Nasal cavity respiratory epithelium epithelial cell of viscerocranial mucosa (primary cell): ENCODE data around the gene CT47A7. TPM values are rescaled to one million over a fixed set of nuclear protein-coding genes. Genes with fewer than 3 reads are reported as not detected.

Experiments
- total RNA-seq: library from RNA; depleted of rRNA; stranded (reverse); fragments of >200 nt; gene quantifications from 2 replicates; pipeline ENCODE4 v1.2.3, GENCODE V29; 2014

CT47A7 gene
- total RNA-seq, result not detected in 2 replicates

GRCh38 chrX:120956500-120956899, at the start of gene CT47A7:
Gene CT47A7 (minus strand): TSS chrX:120956600. CDS start chrX:120956345, 255 bp downstream.

GRCh38 chrX:120985660-120986059, 29.3 kb upstream of the CT47A7 start, which contains the start of gene CT47A1:
Gene CT47A1 (minus strand): TSS chrX:120985760. CDS start chrX:120985529, 231 bp downstream.

Other genes with a start within 250 kb of the CT47A7 start
- not detected in 2 replicates for gene CT47B1, start 80.7 kb downstream of the CT47A7 start, total RNA-seq
- gene CT47A11, start 19.4 kb downstream of the CT47A7 start, total RNA-seq, result not detected in 2 replicates
- not detected in 2 replicates for gene CT47A10, start 14.6 kb downstream of the CT47A7 start, total RNA-seq
- gene CT47A9, start 9.7 kb downstream of the CT47A7 start, total RNA-seq, result not detected in 2 replicates
- gene CT47A8, start 4.9 kb downstream of the CT47A7 start, total RNA-seq, result not detected in 2 replicates
- gene CT47A6, start 4.9 kb upstream of the CT47A7 start, total RNA-seq, result not detected in 2 replicates
- not detected in 2 replicates for gene CT47A5, start 9.7 kb upstream of the CT47A7 start, total RNA-seq
- gene CT47A4, start 14.6 kb upstream of the CT47A7 start, total RNA-seq, result not detected in 2 replicates
- gene CT47A3, start 19.5 kb upstream of the CT47A7 start, total RNA-seq, result not detected in 2 replicates
- gene CT47A2, start 24.3 kb upstream of the CT47A7 start, total RNA-seq, result not detected in 2 replicates
- not detected in 2 replicates for gene CT47A1, start 29.2 kb upstream of the CT47A7 start, total RNA-seq
- 0.34 and 0.93 TPM in 2 replicates for gene GLUD2, start 91.0 kb upstream of the CT47A7 start, total RNA-seq